IPS-15b (cell line): ENCODE data around the gene CERS4.
A peak's percentile ranks its signal among the peaks of the same experiment; 100 is the strongest.
"Not testable (repeated sequence)": the region's sequence is repeated elsewhere in the genome, so short reads cannot be mapped to it uniquely, and the experiment has no call there.

ENCODE experiments used
- H3K27me3 ChIP-seq: one replicate; pipeline ENCODE4 v1.6.1; 2013; ENCODE audit warnings: low read length; ENCODE audit not compliant: control insufficient read depth, insufficient read depth
- H3K36me3 ChIP-seq: one replicate; pipeline ENCODE4 v1.6.1; 2013; ENCODE audit warnings: low read length; ENCODE audit not compliant: control insufficient read depth, insufficient read depth
- H3K4me1 ChIP-seq: one replicate; pipeline ENCODE4 v1.6.1; 2013; ENCODE audit warnings: mild to moderate bottlenecking, low read length; ENCODE audit not compliant: control insufficient read depth, insufficient read depth
- H3K4me3 ChIP-seq: one replicate; pipeline ENCODE4 v1.5.1; 2013; ENCODE audit warnings: low read depth, low read length
- H3K9ac ChIP-seq: one replicate; pipeline ENCODE4 v1.6.1; 2013; ENCODE audit warnings: low read depth, mild to moderate bottlenecking, low read length
- H3K9me3 ChIP-seq: one replicate; pipeline ENCODE4 v1.6.1; 2013; ENCODE audit warnings: mild to moderate bottlenecking, low read length; ENCODE audit not compliant: control insufficient read depth, insufficient read depth

CERS4 gene

GRCh38 chr19:8196271-8196927 is 12.8 kb upstream of the CERS4 start:
- Histone ChIP-seq H3K4me1 (peaks cover 3% of the 10 kb centered on the region), H3K36me3 (no peaks in the 10 kb centered on the region), H3K4me3 (no peak overlapping the region), H3K9me3 (no peaks in the 10 kb centered on the region), H3K27me3 (no peaks in the 10 kb centered on the region), H3K9ac (no peak overlapping the region)

DNA sequence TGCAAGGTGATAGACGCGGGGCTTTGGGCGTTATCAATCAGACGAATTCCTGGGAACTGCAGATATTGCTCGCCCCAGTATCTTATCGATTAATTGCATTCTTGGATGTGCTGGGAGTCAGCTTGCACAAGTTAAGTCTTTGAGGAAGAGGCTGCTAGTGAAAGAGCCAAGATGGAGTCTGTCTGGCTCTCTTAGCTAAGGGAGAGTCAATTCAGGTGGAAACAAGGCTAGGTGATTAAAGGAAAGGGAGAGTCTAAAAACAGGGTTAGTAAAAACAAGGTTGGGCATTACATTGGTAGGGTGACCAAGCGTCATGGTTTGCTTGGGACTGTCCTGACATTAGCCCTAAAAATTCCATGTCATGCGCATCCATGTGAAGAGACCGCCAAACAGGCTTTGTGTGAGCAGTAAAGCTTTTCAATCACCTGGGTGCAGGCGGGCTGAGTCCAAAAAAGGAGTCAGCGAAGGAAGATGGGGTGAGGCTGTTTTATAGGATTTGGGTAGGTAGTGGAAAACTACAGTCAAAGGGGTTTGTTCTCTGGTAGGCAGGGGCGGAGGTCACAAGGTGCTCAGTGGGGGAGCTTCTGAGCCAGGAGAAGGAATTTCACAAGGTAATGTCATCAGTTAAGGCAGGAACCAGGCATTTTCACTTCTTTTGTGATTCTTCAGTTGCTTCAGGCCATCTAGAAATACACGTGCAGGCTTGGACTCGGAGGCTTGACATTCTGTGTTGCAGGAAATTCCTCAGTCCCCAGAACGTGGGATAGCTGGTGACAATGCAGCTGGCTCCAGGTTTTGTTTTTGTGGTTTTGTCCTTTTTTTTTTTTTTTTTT is 5.7 kb upstream of the CERS4 start:
- H3K36me3 ChIP-seq, H3K27me3 ChIP-seq, H3K9me3 ChIP-seq, H3K4me3 ChIP-seq: not testable (repeated sequence)
- H3K4me1 ChIP-seq, result peaks cover 13% of the 10 kb centered on the region
- peak overlapping the region; percentile 13 for H3K9ac ChIP-seq

DNA sequence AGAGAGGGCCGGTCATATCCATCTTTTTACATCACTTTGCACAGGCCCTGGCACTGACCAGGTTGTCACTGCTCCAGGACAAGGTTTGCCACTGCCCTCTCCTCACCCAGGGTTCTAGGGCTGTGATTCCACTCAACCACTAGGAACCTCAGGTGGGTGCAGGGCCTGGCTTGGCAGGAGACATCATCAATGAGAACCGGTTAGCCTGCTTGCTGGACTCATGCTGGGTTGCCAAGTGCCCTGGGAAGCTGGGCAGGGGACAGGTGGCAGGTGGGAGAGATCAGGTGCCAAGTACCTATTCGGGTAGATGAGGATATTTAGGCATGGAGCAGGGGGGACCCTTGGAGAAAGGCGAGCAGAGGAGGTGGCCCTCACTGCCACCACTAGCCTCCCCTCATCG is 4.2 kb upstream of the CERS4 start:
- Histone ChIP-seq H3K27me3 (no peaks in the 10 kb centered on the region), H3K9me3 (no peaks in the 10 kb centered on the region), H3K36me3 (peaks cover 6% of the 10 kb centered on the region), H3K4me1 (peaks cover 13% of the 10 kb centered on the region), H3K9ac (no peak overlapping the region), H3K4me3 (no peak overlapping the region)

GRCh38 chr19:8206147-8207087 is 2.8 kb upstream of the CERS4 start:
- H3K9ac ChIP-seq, result no peak overlapping the region
- no peak overlapping the region for H3K4me3 ChIP-seq
- peaks cover 10% of the 10 kb centered on the region for H3K36me3 ChIP-seq
- H3K27me3 ChIP-seq, result no peaks in the 10 kb centered on the region
- H3K4me1 ChIP-seq, result peaks cover 13% of the 10 kb centered on the region
- no peaks in the 10 kb centered on the region for H3K9me3 ChIP-seq

DNA sequence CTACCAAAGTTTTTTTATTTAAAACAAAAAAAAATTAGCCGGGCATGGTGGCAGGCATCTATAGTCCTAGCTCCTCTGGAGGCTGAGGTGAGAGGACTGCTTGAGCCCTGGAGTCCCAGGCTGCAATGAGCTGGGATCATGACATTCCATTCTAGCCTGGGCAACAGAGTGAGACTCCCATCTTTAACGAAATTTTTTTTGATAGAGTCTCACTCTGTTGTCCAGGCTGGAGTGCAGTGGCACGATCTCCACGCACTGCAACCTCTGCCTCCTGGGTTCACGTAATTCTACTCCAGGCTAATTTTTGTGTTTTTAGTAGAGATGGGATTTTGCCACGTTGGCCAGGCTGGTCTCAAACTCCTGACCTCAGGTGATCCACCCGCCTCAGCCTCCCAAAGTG is 1.8 kb upstream of the CERS4 start:
- H3K9ac ChIP-seq, H3K9me3 ChIP-seq, H3K36me3 ChIP-seq, H3K27me3 ChIP-seq, H3K4me3 ChIP-seq: not testable (repeated sequence)
- peaks cover 16% of the 10 kb centered on the region for H3K4me1 ChIP-seq

DNA sequence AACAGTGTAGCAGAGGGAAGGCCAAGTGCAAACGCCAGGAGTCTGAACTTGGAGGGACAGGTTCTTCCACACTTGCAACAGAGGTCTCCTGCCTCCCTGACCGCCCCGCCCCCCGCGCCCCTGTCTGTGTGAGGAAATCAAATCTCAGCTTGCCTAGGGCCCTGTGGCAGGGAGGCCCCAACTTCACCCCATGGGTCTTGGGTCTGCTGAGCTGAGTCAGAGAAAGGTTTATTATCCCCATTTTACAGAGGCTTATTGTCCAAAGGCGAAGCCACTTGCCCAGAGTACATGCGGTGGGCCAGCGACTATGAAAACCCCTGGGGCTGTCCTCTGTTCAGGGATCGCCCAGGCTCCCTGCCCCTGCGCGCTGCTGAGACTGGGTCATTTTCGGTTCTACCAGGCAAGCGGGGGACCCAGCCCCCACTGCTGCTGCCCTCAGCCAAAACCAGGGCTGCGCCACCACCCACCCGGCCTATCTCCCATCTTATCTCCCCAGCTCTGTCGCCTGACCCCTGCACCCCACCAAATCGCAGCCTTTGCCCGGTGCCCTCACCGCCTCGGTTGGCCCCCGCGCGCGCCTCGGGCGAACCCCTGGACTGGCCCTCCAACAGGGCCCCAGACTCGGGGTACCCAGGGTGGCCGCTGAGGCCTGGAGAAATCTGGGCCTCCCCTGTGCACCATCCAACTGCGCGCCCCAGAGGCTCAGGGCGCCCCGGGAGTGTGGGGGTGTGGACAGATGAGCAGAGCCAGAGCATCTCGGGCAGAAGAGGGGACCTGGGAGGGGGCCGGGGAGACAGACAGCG is 850 bp upstream of the CERS4 start:
- Histone ChIP-seq H3K9me3 (no peaks in the 10 kb centered on the region), H3K4me3 (peak overlapping the region; percentile 52), H3K36me3 (peaks cover 10% of the 10 kb centered on the region), H3K9ac (peak overlapping the region; percentile 37), H3K27me3 (no peaks in the 10 kb centered on the region), H3K4me1 (peaks cover 12% of the 10 kb centered on the region)

DNA sequence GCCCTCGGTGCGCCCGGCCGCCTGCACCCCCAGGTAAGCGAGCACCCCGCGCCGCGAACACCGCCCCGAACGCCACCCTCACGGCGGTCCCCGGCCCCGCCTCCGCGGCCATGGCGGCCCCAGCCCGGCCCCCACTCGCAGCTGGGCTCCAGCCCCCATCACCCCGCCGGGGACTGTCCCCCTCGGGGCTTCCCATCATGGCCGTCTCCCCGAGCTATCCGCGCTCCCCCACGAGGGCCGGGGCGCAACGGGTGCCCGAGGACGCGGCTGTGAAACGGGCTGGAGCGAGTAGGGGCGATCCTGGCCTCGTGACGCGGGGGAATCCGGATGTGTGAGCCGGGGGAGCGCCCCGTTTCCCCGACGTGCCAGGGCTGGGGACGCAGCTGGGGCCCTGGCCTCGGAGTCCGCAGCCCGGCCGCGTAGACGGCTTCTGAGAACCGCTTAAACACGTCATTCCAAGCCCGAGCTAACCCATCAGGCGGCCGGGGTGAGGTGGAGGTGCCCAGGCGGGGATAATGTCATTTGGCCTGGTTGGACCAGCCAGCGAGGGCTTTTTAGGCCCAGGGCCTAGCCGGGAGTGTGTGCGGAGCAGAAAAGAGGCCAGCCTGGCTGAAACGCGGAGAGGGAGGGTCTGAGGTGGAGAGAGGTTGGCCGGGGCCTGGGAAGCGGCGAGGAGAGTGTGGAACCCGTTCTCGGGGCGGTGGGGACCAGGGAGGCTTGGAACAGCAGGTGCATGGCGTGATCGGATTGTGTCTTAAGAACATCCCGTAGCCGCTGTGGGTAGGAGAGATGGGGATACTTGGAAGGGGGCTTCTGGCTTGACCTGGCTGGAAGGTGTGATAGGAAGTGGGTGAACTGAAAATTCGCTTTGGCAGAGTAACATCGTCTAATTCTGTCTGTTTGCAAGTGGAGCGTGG is 550 bp downstream of the CERS4 start:
- Histone ChIP-seq H3K27me3 (no peaks in the 10 kb centered on the region), H3K4me3 (peak overlapping the region; percentile 93), H3K4me1 (peaks cover 8% of the 10 kb centered on the region), H3K9ac (peak overlapping the region; percentile 73), H3K9me3 (no peaks in the 10 kb centered on the region), H3K36me3 (peaks cover 12% of the 10 kb centered on the region)

DNA sequence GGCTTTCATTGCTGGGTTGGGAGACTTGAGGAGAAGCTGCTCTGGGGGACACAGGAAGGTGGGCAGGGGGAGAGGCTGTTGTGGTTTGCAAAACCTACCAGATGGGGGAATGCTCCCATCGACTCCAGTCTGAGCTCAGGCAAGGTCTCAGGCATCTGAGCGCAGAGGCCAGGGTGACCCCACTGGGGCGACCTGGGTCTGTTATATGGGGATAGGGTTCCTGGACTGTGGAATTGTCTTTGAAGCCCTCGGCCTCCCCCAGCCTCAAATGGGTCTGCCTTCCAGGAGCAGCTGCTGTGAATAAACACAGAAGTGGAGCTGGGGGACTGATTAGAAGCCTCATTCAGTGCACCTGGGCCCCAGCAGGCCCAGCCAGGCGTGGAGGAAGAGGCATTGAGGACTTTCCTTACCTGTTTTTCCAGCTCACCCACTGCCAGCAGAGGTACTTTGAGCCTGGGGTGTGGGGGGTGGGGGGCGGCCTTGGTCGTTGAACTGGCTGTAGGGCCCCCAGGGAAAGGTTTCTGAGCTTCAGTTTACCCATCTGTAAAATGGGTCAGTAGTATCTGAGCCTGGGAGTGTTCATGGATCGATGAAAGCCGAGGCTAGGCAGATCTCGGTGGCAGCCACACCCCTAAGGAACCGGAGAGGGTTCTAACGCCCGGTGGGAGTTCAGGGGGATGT is 1.4 kb downstream of the CERS4 start:
- peak overlapping the region; percentile 93 for H3K4me3 ChIP-seq
- no peaks in the 10 kb centered on the region for H3K9me3 ChIP-seq
- H3K27me3 ChIP-seq, result no peaks in the 10 kb centered on the region
- H3K4me1 ChIP-seq, result peaks cover 4% of the 10 kb centered on the region
- H3K36me3 ChIP-seq, result peaks cover 12% of the 10 kb centered on the region
- peak overlapping the region; percentile 73 for H3K9ac ChIP-seq

DNA sequence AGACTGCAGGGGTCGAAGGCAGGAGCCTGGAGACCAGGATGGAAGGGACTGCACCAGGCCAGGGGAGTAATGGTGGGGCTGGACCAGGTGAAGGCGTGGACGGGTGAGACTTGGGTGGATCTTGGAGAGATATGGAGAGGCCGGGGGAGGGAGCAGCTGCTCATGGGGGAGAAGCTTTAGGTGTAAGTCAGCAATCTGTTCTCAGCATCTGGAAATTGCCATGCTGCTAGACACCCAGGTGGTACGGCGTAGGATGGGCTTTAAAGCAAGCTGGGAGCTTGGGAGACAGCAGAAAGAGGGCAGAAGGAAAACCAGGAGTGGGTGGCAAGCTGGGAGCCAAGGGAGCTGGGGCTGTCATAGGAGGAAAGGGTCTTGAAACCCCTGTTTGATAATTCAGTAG is 3.0 kb downstream of the CERS4 start:
- Histone ChIP-seq H3K9ac (no peak overlapping the region), H3K9me3 (no peaks in the 10 kb centered on the region), H3K36me3 (peaks cover 12% of the 10 kb centered on the region), H3K27me3 (no peaks in the 10 kb centered on the region), H3K4me3 (no peak overlapping the region), H3K4me1 (peaks cover 4% of the 10 kb centered on the region)

GRCh38 chr19:8212916-8213315 is 3.7 kb downstream of the CERS4 start:
- H3K9me3 ChIP-seq, result no peaks in the 10 kb centered on the region
- no peak overlapping the region for H3K4me3 ChIP-seq
- peaks cover 4% of the 10 kb centered on the region for H3K4me1 ChIP-seq
- H3K36me3 ChIP-seq, result peaks cover 12% of the 10 kb centered on the region
- no peak overlapping the region for H3K9ac ChIP-seq
- no peaks in the 10 kb centered on the region for H3K27me3 ChIP-seq
